Psoas muscle (tissue), 8 donors: Measurements from ENCODE around the gene PKD1L1. TPM values are rescaled to one million over a fixed set of nuclear protein-coding genes. Genes with fewer than 3 reads are reported as not detected.
"Not testable (repeated sequence)": the region's sequence is repeated elsewhere in the genome, so short reads cannot be mapped to it uniquely, and the experiment has no call there.

Experiments
- ATAC-seq, 4 donors: fragments of 200-7000 bp; cut with Tn5 transposase; one replicate each; pipeline ENCODE4 v1.9.1; 2020; ENCODE audit warnings: moderate library complexity in 3 of 4, mild to moderate bottlenecking in 2 of 4
- DNase-seq, 2 donors: peaks; one replicate each; pipeline ENCODE4 v3.0.0-alpha.2; 2020
- H3K27ac ChIP-seq: fragments of 200-600 bp; one replicate; pipeline ENCODE4 v1.8.0; 2022
- H3K27me3 ChIP-seq, 3 donors: fragments of 200-600 bp in 1 of 3; one replicate each; pipeline versions ENCODE4 v1.6.1 to v1.8.0; 2013 to 2022; ENCODE audit warnings: low read length in 2 of 3, mild to moderate bottlenecking in 2 of 3, moderate library complexity in 1 of 3; ENCODE audit not compliant: insufficient read depth in 3 of 3
- H3K36me3 ChIP-seq, 2 donors: fragments of 200-600 bp in 1 of 2; one replicate each; pipeline versions ENCODE4 v1.6.1 to v1.8.0; 2013 to 2022; ENCODE audit warnings: low read depth in 1 of 2, mild to moderate bottlenecking in 1 of 2, moderate library complexity in 1 of 2; ENCODE audit not compliant: insufficient read depth in 1 of 2
- H3K4me1 ChIP-seq: fragments of 200-600 bp; one replicate; pipeline ENCODE4 v1.8.0; 2022
- H3K4me3 ChIP-seq: fragments of 200-600 bp; one replicate; pipeline ENCODE4 v1.8.0; 2022; ENCODE audit warnings: mild to moderate bottlenecking
- H3K9me3 ChIP-seq: fragments of 200-600 bp; one replicate; pipeline ENCODE4 v1.8.0; 2022
- CTCF ChIP-seq: fragments of 200-600 bp; IDR thresholded peaks from one replicate; pipeline ENCODE4 v1.8.0; 2022; ENCODE audit warnings: antibody characterized with exemption
- WGBS, 3 donors: extraction: QIAGEN DNeasy Blood & Tissue Kit; methylation state at CpG; one replicate each; pipeline versions ENCODE4 v1.1.6 to v1.1.7; 2013; 5-methylcytosine and 5-hydroxymethylcytosine counted together
- intact Hi-C, 2 donors: fragments of 100-400 bp; cut with DNase I; formaldehyde crosslinking; loops; one replicate each; pipeline versions ENCODE4 v1.11.0 to v1.14.2; 2022
- polyA plus RNA-seq, 3 donors: library from polyadenylated mRNA; stranded (reverse); fragments of 200-250 nt; gene quantifications; one replicate each; pipeline ENCODE4 v1.2.3, GENCODE V29; 2013
- total RNA-seq, 4 donors: library from RNA; stranded (reverse); fragmentation: NEBNext Ultra II Directional in 2 of 4; extraction: Animal tissue kit (Norgen Biotek cat#: 25700) in 2 of 4; gene quantifications; one replicate each; pipeline versions ENCODE4 v1.2.1 to v1.2.4, GENCODE V29; 2021 to 2023
- donor health status: healthy with polysubstance abuse.
- donor health status: DM: no; HTN: no; CAD: no; lungs with moderate emphysema.
- donor health status: Bipolar disorder and iron deficiency.
- donor health status: healthy.
- donor health status: DM: yes; HTN: yes; CAD: no.
- donor health status: DM: no; HTN: no; CAD: no.
- donor health status: DM: no; HTN: no; CAD: no.
- donor health status: DM: yes; HTN: yes; CAD: no.

Gene PKD1L1
- total and polyA plus RNA-seq, 7 donors, result 0.56 to 1.4 (median 0.79) TPM

GRCh38 chr7:47755248-47755647 is 193.0 kb downstream of the PKD1L1 start:
- intact Hi-C loops, result no loop called here
- Histone ChIP-seq H3K27me3 (no peaks in the 10 kb centered on the region), H3K4me1 (peaks cover 7% of the 10 kb centered on the region), H3K9me3 (no peaks in the 10 kb centered on the region), H3K27ac (no peak overlapping the region), H3K4me3 (no peak overlapping the region), H3K36me3 (no peaks in the 10 kb centered on the region)
- ATAC-seq (no peak), DNase-seq (no peak)
- WGBS, 3 donors, result 57 to 72% (median 58%) methylated on average over 3 of the region's 3 CpGs
- TF ChIP-seq CTCF, result no peak

GRCh38 chr7:47751724-47752123 is 196.5 kb downstream of the PKD1L1 start:
- DNase-seq, H3K4me3 ChIP-seq, H3K36me3 ChIP-seq, intact Hi-C loops, ATAC-seq, H3K27ac ChIP-seq, H3K9me3 ChIP-seq, H3K4me1 ChIP-seq, H3K27me3 ChIP-seq: not testable (repeated sequence)
- 77 to 87% (median 78%) methylated on average over 5 of the region's 5 CpGs for WGBS, 3 donors

- intact Hi-C loops, result no loop called here
- Histone ChIP-seq H3K4me1 (no peaks in the 10 kb centered on the region), H3K27ac (no peak overlapping the region), H3K36me3 (no peaks in the 10 kb centered on the region), H3K27me3 (peaks cover 0 to 7% (median 0%) of the 10 kb centered on the region in 3 donors), H3K4me3 (no peak overlapping the region), H3K9me3 (no peaks in the 10 kb centered on the region)
- DNase-seq, result no peak
- no peak for TF ChIP-seq CTCF
- 63 to 79% (median 70%) methylated on average over 5 of the region's 5 CpGs for WGBS, 3 donors
- ATAC-seq, result no peak
These were observed 197.2 kb downstream of the PKD1L1 start for GRCh38 chr7:47751043-47751442.

GRCh38 chr7:47748041-47748440 is 200.2 kb downstream of the PKD1L1 start:
- 59 to 66% (median 63%) methylated on average over 7 of the region's 7 CpGs for WGBS, 3 donors
- H3K4me1 ChIP-seq, result no peaks in the 10 kb centered on the region

GRCh38 chr7:47747160-47747559 is 201.1 kb downstream of the PKD1L1 start:
- Histone ChIP-seq H3K27me3 (peaks cover 0 to 7% (median 0%) of the 10 kb centered on the region in 3 donors), H3K27ac (no peak overlapping the region), H3K36me3 (no peaks in the 10 kb centered on the region), H3K4me3 (no peak overlapping the region), H3K9me3 (no peaks in the 10 kb centered on the region), H3K4me1 (no peaks in the 10 kb centered on the region)
- no peak for TF ChIP-seq CTCF
- ATAC-seq (no peak), DNase-seq (no peak)
- intact Hi-C loops, result no loop called here
- WGBS, 3 donors, result 82 to 89% (median 83%) methylated on average over 6 of the region's 6 CpGs

More at GRCh38 chr7:47748041-47748440, 200.2 kb downstream of the PKD1L1 start:
- no peak overlapping the region for H3K4me3 ChIP-seq
- intact Hi-C loops, result no loop called here
- ATAC-seq (no peak), DNase-seq (no peak)
- no peaks in the 10 kb centered on the region for H3K9me3 ChIP-seq
- TF ChIP-seq CTCF, result no peak
- H3K27me3 ChIP-seq, result peaks cover 0 to 7% (median 0%) of the 10 kb centered on the region in 3 donors
- H3K36me3 ChIP-seq, result no peaks in the 10 kb centered on the region
- H3K27ac ChIP-seq, result no peak overlapping the region
